IMR-90 (cell line): ENCODE data around the gene TAF4.

Experiments used
- CEBPB ChIP-seq: IDR thresholded peaks from 2 replicates; pipeline ENCODE4 v1.6.1; 2012; ENCODE audit warnings: low read depth, low read length, improper control_type of control experiment
- CTCF ChIP-seq: conservative IDR thresholded peaks from 2 replicates; pipeline ENCODE4 v1.5.1; 2012; ENCODE audit warnings: mild to moderate bottlenecking, low read depth, low read length, improper control_type of control experiment
- ELK1 ChIP-seq: fragments of 150-350 bp; IDR thresholded peaks from 2 replicates; pipeline ENCODE4 v1.6.1; 2016; ENCODE audit warnings: low read depth, mild to moderate bottlenecking, low read length, moderate library complexity, borderline replicate concordance
- RAD21 ChIP-seq: IDR thresholded peaks from 2 replicates; pipeline ENCODE4 v1.6.1; 2012; ENCODE audit warnings: low read length, improper control_type of control experiment
- RFX5 ChIP-seq: IDR thresholded peaks from 2 replicates; pipeline ENCODE4 v1.8.0; 2012; ENCODE audit warnings: low read depth, mild to moderate bottlenecking, low read length, moderate library complexity

GRCh38 chr20:62039738-62040137 lies 25.9 kb downstream of the TAF4 start:
- TF ChIP-seq CTCF (no peak), CEBPB (no peak), RAD21 (no peak), RFX5 (no peak), ELK1 (no peak)
